SKM-1 (cell line): ENCODE data around the gene HMGB4.

ENCODE experiments used
- DNase-seq: peaks from one replicate; lab custom pipeline; 2025; ENCODE audit not compliant: unreplicated experiment; lab: John Stamatoyannopoulos, UW

Gene HMGB4

GRCh38 chr1:33895976-33896375, 32.1 kb downstream of the HMGB4 start:
- no peak for DNase-seq

- DNase-seq, result no peak
These were observed 33.3 kb downstream of the HMGB4 start for GRCh38 chr1:33897092-33897725.

DNA sequence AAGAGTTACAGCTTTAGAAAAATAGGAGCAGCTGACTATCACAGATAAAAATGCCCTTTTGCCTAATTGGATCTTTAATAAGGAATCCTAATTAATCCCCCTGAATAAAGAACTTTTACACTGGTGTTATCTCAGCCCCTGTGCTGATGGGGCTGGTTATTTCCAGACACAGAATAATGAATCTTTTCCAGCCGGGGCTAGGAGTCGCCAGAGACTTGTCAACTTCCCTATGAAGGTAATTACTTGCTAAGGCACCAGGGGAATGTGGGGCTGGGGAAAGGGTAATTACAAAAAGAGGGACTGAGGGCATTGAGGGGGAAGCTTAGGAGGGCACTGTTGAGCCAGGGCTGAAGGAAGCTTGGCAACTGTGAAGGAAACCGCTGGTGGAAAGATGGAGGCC, 34.5 kb downstream of the HMGB4 start:
- DNase-seq, result no peak

- DNase-seq, result no peak
These were observed 35.0 kb downstream of the HMGB4 start for GRCh38 chr1:33898881-33899280.

DNA sequence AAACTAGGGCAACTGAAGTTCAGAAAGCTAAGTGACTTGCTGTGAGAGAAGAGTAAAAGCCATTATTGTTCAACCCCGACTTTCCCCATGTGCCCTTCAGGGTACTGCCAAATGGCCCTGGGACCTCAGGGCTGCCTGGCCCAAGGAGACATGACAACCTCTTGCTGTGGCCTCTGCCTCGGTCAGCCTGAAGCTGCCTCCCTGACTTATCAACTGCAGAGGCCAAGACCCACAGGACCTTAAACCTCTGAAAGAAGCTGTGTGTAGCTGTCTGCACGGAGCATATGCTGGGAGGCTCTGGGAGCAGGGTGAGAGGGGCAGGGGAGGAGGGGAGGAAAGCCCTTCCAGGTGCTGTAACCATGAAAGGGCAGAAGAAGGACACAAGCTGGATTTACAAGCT, 35.9 kb downstream of the HMGB4 start:
- DNase-seq, result no peak

DNA sequence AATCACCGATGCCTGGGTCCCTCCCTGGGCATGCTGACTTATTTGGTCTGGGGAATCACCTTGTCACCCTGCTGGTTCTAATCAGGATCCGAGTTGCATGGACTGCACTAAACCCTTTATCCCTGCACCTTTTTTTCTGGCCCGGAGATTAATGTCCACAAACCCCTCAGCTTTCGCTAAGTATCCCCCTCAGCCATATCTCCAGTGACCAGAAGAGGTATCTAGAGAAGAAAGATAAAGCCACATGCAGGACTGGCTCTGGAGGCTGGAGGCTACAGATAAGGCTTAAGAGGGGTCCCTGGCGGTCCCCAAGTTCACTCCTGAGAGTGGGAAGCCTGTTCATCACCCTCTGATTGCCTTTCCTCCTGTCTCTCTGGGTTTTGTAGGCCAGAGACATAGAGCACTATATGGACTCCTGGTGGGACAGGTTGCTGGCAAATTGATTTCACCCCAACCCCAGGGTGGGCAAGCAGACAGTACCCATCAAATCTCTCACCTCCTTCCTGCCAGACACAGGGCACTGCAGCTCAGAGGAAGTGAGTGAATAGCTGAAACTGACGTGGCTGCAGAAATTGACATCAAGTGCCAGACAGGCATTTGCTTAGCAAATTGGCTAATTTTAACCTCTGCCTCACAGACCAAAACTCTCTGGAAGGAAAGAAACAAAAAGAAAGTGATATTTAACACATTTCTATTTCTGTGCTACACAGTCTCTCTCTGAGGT, 38.8 kb downstream of the HMGB4 start:
- DNase-seq, result no peak

GRCh38 chr1:33903210-33903589, 39.3 kb downstream of the HMGB4 start:
- DNase-seq, result no peak

- no peak for DNase-seq
These were observed 41.4 kb downstream of the HMGB4 start for GRCh38 chr1:33905241-33905640.

DNA sequence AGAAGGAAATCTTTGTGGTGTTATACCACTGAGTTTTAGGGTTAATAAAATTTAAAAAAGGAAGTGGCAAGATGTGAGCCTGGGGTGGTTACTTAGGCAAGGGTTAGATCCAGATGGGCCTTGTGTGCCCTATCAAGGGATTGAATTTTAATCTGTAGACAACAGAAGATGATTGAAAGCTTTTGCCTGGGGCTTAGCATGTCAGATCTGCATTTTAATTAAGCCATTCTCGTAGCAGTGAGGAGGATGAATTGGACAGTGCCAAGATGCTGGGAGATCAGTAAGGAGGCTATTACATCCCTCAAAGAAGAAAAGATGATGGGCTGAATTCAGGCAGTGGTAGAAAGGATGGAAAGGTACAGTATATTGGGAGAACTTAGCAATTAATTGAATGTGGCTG, 42.3 kb downstream of the HMGB4 start:
- no peak for DNase-seq

DNA sequence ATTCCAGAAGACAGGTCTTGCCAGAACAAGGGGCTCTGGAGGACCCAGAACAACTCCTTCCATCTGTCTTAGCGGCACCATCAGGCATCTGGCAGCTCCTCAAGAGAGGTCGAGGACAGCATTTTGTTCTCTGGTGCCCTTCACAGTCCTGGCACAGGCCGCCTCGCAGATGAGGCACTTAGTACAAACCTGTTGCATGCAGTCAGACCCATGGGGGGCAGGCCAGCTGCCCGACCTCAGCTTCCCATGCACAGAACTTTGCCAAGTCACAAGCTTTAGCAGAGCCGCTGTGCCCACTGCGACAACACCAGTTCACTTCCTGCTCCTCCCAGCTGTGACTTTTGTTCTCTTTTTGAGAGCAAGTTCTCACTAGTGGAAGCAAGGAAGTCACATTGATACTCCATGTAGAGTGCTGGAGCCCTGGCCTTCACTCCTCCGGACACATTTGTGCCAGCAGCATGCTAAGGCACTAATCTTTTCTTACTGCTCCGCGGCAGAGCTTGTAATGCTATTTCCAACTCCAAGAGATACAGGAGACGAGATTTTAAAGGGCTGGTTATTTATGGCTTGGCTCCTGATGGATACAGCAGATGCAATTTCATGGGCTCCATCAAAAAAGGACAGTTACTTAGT, 44.6 kb downstream of the HMGB4 start:
- no peak for DNase-seq
